Ovary (tissue), 3 donors: ENCODE measurements around the gene ABT1.

Experiments
- EP300 ChIP-seq: sonication (generic); formaldehyde crosslinking; IDR thresholded peaks from one replicate; pipeline ENCODE4 v1.6.1; 2017; ENCODE audit warnings: antibody characterized with exemption
- TF ChIP-seq, protein P1 (sequence below), 3 donors: fragments of 450-650 bp in 2 of 3; fragments of 200-600 bp in 1 of 3; IDR thresholded peaks; one replicate each; pipeline versions ENCODE4 v1.5.1 to v1.8.0; 2016 to 2022; ENCODE audit warnings: antibody characterized with exemption in 3 of 3, mild to moderate bottlenecking in 1 of 3
- donor health status: DM: no; HTN: no; CAD: no.

DNA sequence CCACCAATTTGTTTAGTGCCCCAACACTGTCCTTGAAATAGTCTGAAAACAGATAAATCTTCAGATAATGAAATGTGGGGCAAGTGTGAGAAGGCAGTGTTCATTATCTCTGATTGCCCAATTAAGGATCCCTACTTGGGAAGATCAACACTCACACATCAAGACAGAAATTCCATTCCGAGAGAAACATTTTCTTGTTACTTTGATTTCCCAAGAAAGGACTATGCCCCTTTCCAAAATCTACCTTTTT, 42.4 kb upstream of the ABT1 start:
- no peak for TF ChIP-seq EP300
- TF ChIP-seq, protein P1, sequence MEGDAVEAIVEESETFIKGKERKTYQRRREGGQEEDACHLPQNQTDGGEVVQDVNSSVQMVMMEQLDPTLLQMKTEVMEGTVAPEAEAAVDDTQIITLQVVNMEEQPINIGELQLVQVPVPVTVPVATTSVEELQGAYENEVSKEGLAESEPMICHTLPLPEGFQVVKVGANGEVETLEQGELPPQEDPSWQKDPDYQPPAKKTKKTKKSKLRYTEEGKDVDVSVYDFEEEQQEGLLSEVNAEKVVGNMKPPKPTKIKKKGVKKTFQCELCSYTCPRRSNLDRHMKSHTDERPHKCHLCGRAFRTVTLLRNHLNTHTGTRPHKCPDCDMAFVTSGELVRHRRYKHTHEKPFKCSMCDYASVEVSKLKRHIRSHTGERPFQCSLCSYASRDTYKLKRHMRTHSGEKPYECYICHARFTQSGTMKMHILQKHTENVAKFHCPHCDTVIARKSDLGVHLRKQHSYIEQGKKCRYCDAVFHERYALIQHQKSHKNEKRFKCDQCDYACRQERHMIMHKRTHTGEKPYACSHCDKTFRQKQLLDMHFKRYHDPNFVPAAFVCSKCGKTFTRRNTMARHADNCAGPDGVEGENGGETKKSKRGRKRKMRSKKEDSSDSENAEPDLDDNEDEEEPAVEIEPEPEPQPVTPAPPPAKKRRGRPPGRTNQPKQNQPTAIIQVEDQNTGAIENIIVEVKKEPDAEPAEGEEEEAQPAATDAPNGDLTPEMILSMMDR (IDR thresholded peaks at IDR 0.05): no peak
